C4-2B (cell line): ENCODE results near the gene MINDY4B.

ENCODE experiments used
- ZFX ChIP-seq: fragments of 450-650 bp; IDR thresholded peaks from 2 replicates; pipeline ENCODE4 v1.6.1; 2017
- TF ChIP-seq, protein P1 (sequence below): fragments of 450-650 bp; conservative IDR thresholded peaks from 2 replicates; pipeline ENCODE4 v1.5.1; 2017; ENCODE audit warnings: mild to moderate bottlenecking

GRCh38 chr3:150825916-150826377 lies 79.3 kb downstream of the MINDY4B start:
- TF ChIP-seq, protein P1, sequence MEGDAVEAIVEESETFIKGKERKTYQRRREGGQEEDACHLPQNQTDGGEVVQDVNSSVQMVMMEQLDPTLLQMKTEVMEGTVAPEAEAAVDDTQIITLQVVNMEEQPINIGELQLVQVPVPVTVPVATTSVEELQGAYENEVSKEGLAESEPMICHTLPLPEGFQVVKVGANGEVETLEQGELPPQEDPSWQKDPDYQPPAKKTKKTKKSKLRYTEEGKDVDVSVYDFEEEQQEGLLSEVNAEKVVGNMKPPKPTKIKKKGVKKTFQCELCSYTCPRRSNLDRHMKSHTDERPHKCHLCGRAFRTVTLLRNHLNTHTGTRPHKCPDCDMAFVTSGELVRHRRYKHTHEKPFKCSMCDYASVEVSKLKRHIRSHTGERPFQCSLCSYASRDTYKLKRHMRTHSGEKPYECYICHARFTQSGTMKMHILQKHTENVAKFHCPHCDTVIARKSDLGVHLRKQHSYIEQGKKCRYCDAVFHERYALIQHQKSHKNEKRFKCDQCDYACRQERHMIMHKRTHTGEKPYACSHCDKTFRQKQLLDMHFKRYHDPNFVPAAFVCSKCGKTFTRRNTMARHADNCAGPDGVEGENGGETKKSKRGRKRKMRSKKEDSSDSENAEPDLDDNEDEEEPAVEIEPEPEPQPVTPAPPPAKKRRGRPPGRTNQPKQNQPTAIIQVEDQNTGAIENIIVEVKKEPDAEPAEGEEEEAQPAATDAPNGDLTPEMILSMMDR = no peak
- no peak for TF ChIP-seq ZFX
